Measurements from ENCODE around the gene KPTN.

KPTN gene

GRCh38 chr19:47508721-47509120 lies 24.7 kb upstream of the KPTN start:
- no peak for DNase-seq

- DNase-seq: no peak
Measured at GRCh38 chr19:47507924-47508553, 24.0 kb upstream of the KPTN start.

- no peak for DNase-seq
Measured at GRCh38 chr19:47507012-47507411, 23.0 kb upstream of the KPTN start.

- no peak for DNase-seq
Measured at GRCh38 chr19:47506459-47506858, 22.4 kb upstream of the KPTN start.

- DNase-seq: no peak
Measured at GRCh38 chr19:47505506-47505905, 21.5 kb upstream of the KPTN start.

GRCh38 chr19:47503826-47504150 lies 19.8 kb upstream of the KPTN start:
- DNase-seq: no peak

- DNase-seq: no peak
Measured at GRCh38 chr19:47503130-47503825, 19.3 kb upstream of the KPTN start.

GRCh38 chr19:47499863-47500830 lies 16.1 kb upstream of the KPTN start:
- no peak for DNase-seq

GRCh38 chr19:47499371-47499770 lies 15.4 kb upstream of the KPTN start:
- no peak for DNase-seq

GRCh38 chr19:47498561-47498960 lies 14.5 kb upstream of the KPTN start:
- DNase-seq: no peak

- DNase-seq: no peak
Measured at GRCh38 chr19:47497821-47498520, 14.0 kb upstream of the KPTN start.

- DNase-seq: no peak
Measured at GRCh38 chr19:47497050-47497766, 13.2 kb upstream of the KPTN start.

- no peak for DNase-seq
Measured at GRCh38 chr19:47495478-47496372, 11.7 kb upstream of the KPTN start.

GRCh38 chr19:47494729-47495128 lies 10.7 kb upstream of the KPTN start:
- peak; percentile 75 for DNase-seq

- DNase-seq: no peak
Measured at GRCh38 chr19:47494211-47494547, 10.2 kb upstream of the KPTN start.

GRCh38 chr19:47493378-47494210 lies 9.6 kb upstream of the KPTN start:
- DNase-seq: no peak

- DNase-seq: no peak
Measured at GRCh38 chr19:47492571-47493377, 8.8 kb upstream of the KPTN start.

GRCh38 chr19:47492137-47492533 lies 8.1 kb upstream of the KPTN start:
- no peak for DNase-seq

- DNase-seq: no peak
Measured at GRCh38 chr19:47491358-47492136, 7.5 kb upstream of the KPTN start.

Data from right forelimb (tissue), 1 donor.